T47D (cell line): ENCODE measurements around the gene COL18A1.

ENCODE experiments used
- DNase-seq, 2 experiments: peaks; one replicate each; pipeline versions ENCODE4 v3.0.0 to v3.0.0-alpha.2; 2011 to 2012; ENCODE audit warnings: low read depth in 1 of 2, low spot score in 1 of 2
- JUND ChIP-seq: IDR thresholded peaks from 2 replicates; pipeline ENCODE4 v1.6.1; 2012; ENCODE audit warnings: low read depth
- in situ Hi-C: cut with HindIII; loops from 2 replicates; pipeline ENCODE4 v1.10.0; 2016; ENCODE audit warnings: low sequenced_read_pairs, low pct_unique_long_range_greater_than_20kb

The COL18A1 gene

DNA sequence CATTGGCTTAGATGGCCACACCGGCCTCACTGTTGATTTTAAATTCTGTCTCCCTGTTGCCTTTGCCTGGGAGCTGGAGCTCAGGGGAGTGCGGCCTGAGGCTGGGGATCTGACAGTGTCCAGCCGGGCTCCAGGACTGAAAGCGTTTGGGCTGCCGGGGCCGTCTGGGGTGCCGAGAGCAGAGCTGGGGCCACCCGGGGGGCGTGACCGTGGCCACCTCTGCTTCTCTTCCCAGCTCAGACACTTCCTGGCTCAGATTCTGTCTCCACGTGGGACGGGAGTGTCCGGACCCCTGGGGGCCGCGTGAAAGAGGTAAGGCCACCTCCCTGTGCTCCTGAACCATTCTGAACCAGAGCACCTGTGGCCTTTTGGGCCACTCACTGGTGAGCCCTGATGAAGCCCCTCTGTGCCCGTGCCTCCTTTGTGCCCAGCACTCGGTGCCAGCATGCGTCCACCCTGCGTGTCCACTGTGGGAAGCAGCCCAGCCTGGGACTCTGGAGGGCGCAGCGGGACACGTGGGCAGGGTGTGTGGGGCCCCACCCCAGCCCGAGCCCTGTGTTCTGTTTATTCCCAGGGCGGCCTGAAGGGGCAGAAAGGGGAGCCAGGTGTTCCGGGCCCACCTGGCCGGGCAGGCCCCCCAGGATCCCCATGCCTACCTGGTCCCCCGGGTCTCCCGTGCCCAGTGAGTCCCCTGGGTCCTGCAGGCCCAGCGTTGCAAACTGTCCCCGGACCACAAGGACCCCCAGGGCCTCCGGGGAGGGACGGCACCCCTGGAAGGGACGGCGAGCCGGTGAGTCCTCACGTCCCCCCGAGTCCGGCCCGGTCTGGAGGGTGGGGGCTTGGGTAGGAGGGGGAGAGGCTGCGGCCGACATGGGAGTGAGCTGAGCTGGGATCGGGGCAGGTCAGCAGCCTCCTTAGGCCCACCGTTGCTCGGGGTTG lies 72.5 kb downstream of the COL18A1 start:
- no peak for DNase-seq
- in situ Hi-C loops, result no loop called here
- no peak for TF ChIP-seq JUND

DNA sequence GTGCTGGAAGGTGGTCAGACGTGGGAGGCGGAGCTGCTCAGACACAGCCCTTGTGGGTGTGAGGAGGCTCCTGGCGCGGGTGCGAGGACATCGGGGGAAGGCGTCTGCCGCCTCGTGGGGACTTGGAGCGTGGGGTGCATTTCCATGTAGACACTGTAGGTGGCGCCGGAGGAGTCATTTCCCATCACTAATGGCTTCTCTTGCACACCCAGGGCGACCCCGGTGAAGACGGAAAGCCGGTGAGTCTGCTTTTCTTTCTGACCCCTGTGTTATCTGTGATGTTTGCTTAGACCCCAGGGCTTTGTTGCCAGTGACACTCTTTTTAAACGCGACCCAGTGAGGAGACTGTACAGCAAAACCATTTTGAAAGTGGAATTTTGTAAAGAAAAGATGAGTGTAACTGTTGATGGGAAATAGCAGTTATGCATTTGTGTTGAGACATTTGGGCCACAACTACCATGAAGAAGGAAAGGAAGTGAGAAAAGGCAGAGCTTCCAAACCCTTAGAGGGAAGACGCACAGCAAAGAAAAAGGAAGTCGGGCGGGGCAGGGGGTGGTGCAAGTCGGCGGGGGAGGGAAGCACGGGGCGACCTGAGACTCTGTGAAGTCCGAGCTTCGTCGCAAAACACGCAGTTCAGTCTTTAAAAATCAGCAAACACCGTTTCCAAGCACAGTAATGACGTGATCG lies 73.3 kb downstream of the COL18A1 start:
- peak; percentile 79 to 82 for DNase-seq
- TF ChIP-seq JUND, result no peak
- in situ Hi-C loops, result no loop called here

DNA sequence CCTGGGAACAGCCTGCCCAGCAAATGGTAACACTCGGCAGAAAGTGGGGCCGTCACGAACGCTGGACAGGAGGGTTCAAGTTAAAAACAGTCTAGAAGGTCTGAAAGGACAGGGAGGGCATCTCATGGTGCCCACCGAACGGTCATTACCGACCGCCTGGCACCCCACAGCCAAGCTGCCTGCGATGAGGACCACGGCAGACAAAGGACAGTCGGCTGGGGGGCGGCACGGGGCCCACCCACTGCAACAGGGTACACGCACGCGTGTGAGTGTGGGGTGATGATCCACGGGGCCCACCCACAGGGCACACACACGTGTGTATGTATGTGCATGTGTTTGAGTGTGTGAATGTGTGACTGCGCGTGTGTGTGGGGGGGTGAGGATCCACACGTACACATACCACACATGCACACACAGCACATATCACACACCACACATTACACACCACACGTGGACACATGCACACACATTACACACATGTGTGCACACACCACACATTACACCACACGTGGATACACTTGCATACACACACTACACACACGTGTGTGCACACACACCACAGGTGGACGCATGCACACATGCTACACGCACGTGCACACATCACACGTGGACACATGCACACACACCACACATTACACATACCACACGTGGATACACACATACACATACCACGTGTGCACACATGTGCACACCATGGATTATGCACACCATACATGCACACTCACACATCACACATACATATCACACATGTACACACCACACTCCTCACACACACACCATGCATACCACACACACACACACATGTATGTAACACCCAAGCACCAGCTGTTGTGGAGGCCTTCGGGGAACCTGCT lies 74.1 kb downstream of the COL18A1 start:
- in situ Hi-C loops, result no loop called here
- TF ChIP-seq JUND, result no peak
- no peak for DNase-seq

DNA sequence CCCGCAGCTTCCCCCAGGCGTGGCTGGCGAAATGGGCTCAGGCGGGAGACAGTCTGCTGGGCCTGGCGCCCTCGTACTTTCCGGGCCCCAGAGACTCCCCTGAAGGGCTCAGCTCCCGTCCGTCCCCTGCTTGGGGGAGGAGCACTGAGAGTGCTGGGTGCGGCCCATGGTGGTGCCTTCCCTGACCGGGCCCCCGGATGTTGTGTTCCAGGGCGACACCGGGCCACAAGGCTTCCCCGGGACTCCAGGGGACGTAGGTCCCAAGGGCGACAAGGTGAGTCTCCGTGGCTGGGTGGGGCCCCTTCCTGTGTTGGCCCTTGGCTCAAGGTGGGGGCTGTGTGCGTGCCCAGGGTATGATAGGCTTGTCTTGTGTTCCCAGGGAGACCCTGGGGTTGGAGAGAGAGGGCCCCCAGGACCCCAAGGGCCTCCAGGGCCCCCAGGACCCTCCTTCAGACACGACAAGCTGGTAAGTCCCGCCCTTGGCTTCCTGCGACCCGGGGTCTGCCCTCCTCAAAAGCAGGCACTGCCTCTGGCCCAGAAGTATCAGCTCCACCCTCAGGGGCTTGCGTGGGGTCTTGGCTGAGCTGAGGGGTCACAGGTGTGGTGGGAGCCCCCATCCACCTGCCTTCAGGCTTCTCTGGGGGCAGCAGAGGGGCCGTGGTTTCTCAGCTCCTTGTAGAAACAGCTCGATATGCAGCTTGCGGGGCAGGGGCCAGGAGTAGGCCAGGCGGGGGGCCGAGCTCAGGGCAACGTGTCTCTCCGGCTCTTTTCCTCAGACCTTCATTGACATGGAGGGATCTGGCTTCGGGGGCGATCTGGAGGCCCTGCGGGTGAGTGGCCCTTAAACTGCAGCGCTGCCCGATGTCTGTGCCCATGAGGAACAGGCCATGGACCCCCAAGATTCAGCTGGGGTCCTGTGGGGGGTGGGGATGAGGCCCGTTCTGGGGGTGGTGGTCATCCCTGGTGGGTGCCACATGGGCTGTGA lies 75.0 kb downstream of the COL18A1 start:
- TF ChIP-seq JUND, result no peak
- in situ Hi-C loops, result no loop called here
- DNase-seq, result no peak

DNA sequence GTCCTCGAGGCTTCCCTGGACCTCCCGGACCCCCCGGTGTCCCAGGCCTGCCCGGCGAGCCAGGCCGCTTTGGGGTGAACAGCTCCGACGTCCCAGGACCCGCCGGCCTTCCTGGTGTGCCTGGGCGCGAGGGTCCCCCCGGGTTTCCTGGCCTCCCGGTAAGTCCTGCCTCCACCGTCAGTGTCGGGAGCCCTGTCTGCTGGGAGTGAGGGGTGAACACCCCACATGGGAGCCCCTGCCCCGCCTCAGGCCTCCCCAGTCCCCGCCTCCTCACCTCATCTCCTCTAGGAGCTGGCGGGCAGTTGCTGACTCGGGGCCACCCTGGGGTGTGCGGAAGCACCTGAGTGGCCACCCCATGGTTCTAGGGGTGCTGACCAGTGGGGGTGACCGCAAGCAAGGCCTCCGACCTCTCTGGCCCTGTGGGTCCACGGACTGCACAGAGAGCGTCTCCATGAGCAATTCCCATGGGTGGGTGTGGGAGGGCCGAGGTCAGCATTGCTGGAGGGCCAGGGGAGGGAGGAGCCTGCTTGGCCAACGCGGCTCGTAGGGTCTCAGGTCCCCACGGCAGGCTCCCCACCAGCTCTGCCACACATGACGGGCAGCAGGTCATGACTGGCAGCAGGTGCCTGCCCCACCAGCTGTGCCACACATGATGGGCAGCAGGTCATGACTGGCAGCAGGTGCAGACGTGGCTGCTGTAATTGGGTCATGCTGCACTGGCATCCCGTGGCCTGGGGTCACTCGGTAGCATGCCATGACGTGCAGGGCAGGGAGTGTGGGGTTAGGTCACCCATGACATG lies 75.9 kb downstream of the COL18A1 start:
- DNase-seq, result no peak
- no peak for TF ChIP-seq JUND
- in situ Hi-C loops, result no loop called here

DNA sequence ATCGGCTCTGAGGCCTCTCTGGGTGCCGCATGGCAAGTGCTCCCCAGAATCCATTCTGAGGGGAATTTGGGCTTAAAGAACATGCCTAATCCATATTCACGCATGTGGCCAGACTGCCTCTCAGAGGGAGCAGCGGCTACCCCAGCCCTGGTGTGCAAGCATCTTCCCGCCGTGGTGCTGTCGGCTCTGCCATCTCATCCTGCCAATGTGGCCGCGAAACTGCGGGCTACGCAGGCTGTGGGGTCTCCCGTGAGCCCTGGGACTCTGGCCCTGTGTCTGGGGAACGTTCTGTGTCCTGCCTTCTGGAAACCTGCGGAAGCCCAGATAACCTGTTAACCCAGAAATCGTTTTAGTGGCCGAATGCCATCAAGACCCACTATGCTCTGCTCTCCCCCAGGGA lies 76.6 kb downstream of the COL18A1 start:
- TF ChIP-seq JUND, result no peak
- in situ Hi-C loops, result no loop called here
- DNase-seq, result no peak

DNA sequence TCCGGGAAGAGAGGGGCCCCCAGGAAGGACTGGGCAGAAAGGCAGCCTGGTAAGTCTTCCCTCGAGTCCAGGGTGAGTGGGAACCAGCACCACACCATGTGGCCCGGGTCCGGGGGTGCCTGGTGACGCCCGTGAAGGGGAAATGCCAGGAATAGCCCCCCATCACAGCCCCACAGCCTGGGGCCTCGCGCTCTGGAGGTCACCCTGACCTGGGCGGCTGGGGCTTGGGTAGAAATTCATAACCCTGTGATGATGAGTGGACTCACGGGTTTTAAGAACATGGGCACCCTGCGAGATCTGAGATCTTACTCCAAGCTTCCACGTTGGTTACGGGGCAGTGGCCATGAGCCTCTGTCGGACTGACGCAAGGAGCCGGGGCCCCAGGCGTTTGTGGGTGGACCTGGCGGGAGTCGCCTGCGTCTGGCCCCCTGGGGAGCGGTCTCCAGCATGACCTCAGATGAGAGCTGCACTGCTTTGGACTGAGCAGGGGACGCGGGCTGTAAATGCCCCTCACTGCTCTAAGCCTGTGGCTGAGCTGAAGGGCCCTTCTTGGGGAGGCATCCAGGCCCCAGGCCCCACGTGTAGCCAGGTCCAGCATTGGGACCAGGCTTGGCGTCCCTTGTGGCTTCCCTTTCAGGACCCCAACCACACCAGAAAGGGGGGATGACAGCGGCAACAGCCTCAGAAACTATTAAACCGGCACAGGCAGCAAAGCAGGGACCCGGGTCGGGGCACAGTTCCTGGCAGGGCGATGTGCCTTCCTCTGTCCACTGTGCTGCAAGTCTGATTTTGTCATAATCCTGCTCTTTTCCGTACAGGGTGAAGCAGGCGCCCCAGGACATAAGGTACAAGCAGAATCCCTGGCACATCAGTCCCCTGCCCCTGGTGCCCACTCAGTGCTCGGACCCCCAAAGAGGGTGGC lies 77.3 kb downstream of the COL18A1 start:
- TF ChIP-seq JUND, result no peak
- no peak for DNase-seq
- in situ Hi-C loops, result no loop called here

DNA sequence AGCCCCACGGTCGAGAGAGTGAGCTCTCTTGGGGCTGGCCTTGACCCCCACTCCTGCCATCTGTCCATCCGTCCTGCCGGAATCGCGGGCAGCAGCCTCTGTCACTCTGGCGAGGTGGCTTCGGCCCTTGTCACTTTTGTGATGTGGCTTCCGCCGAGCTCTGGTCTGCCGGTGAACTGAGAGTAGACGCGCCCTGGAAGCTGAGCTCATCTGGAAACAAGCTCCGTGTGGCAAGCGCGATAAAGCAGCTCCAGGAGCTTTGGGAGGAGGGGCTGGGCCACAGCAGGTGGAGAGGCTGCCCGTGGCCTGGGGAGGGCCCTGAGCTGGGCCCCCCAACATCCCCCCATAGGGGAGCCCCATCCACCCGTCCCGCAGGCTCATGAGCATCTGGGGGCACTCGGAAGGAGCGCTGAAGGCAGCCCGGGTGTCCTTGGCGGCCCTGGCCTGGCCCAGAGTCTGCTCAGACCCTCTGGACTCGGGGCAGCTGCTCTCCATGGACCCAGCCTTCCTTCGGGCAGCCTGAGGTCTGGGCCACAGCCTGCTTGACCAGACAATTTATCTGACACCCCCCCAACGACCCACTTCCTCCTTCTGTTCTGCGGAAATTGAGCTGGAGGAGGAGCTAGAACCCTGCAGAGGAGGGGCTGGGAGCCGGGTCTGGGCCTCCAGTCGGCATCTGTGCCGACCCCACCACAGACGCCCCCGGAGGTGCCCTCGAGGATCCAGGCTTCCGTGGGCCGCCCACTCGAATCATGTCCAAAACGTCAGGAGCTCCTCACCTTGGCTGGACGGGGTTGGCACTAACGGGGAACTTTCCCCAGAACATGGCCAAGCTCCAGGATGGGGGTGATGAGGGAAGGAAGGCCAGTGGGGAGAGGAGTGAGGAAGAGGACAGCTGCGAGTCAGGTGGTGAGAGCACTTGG lies 78.2 kb downstream of the COL18A1 start:
- in situ Hi-C loops, result no loop called here
- DNase-seq, result no peak
- no peak for TF ChIP-seq JUND

DNA sequence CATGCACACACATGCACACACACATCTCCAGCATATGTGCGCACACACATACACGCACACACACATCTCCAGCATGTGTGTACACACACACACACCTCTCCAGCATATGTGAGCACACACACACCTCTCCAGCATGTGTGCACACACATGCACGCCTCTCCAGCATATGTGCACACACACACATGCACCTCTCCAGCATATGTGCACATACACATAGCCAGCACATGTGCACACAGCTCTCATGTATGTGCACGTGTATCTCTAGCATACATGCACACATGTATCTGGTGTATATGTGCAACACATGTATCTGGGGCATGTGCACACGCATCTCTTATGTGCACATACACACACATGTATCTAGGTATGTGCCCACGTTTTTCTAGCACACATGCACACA lies 79.4 kb downstream of the COL18A1 start:
- no peak for TF ChIP-seq JUND
- no peak for DNase-seq
- in situ Hi-C loops, result no loop called here
